Measurements from ENCODE around the gene MLST8. TPM values are rescaled to one million over a fixed set of nuclear protein-coding genes. Genes with fewer than 3 reads are reported as not detected.

Gene MLST8
- total and polyA plus RNA-seq, 2 donors (not counting 1 experiment from before 2014, with no cell fraction given): 36.1 to 112 TPM

DNA sequence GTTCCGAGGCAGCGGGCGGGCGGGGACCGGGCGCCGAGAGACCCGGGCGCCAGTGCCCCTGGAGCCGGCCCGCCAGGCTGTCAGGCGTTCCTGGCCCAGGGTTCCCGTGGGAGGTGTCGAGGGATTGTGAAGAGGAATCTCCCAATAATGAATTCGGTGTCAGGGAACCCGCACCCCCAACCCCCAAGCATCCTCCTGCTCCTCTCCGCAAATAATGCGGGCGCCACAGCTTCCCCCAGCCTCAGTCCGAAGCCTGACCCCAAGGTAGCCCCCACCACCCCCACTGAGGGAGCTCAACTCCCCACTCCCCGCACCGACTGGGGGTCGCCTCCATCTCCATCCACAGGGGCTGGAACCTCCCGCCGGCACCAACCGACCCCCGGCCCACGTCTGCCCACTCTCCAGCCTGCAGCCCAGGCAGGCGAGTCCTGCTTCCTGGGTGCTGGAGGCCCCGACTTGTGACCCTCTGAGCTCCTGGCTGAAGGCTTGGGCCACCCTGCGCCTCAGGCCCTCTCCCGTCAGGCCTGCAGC lies 8.2 kb upstream of the MLST8 start:
- Histone ChIP-seq H3K36me3 (replicated peaks in 1 of 2; ENCODE audit: control extremely low read depth in 1 of 2, control insufficient read depth in 1 of 2, extremely low read depth in 1 of 2, insufficient read depth in 2 of 2, low read length in 1 of 2) (no peaks in the 10 kb centered on the region), H3K27ac (ENCODE audit: low read length in 2 of 2) (no peak overlapping the region), H3K4me1 (ENCODE audit: control insufficient read depth in 2 of 2, insufficient read depth in 2 of 2, low read length in 2 of 2) (peaks cover 12 to 22% of the 10 kb centered on the region in 2 donors), H3K4me3 (ENCODE audit: control extremely low read depth in 1 of 5, extremely low read depth in 1 of 5, insufficient read depth in 1 of 5, low read depth in 2 of 5, low read length in 4 of 5) (no peak overlapping the region), H3K9ac (ENCODE audit: low read length) (no peak overlapping the region), H3K9me3 (ENCODE audit: control extremely low read depth in 1 of 3, control insufficient read depth in 2 of 3, insufficient read depth in 1 of 3, low read length in 2 of 3) (peaks cover 0 to 6% (median 0%) of the 10 kb centered on the region in 3 donors), H3K79me2 (ENCODE audit: control insufficient read depth, insufficient read depth, low read length) (no peaks in the 10 kb centered on the region), H4K20me1 (ENCODE audit: control insufficient read depth, insufficient read depth, low read length, poor library complexity, severe bottlenecking) (no peaks in the 10 kb centered on the region), H2AFZ (ENCODE audit: insufficient read depth, low read depth, low read length, poor library complexity, severe bottlenecking) (no peak overlapping the region), H3K27me3 (replicated peaks in 1 of 4; ENCODE audit: control extremely low read depth in 1 of 4, control insufficient read depth in 3 of 4, insufficient read depth in 4 of 4, low read length in 3 of 4) (peaks cover 0 to 50% (median 20%) of the 10 kb centered on the region in 4 experiments), H3K4me2 (replicated peaks; ENCODE audit: low read depth, low read length, poor library complexity, severe bottlenecking) (peak overlapping the region; percentile 69)
- WGBS (ENCODE audit: insufficient coverage): 32% methylated on average over 26 of the region's 32 CpGs
- Mint-ChIP-seq H3K27me3 (peaks cover 33% of the 10 kb centered on the region), H3K9me3 (ENCODE audit: insufficient read depth) (no peaks in the 10 kb centered on the region), H3K27ac (no peak overlapping the region), H3K4me3 (peak overlapping the region; percentile 67), H3K4me1 (peaks cover 10% of the 10 kb centered on the region)
- DNase-seq (no peak), ATAC-seq (ENCODE audit: low read depth) (no peak)
- TF ChIP-seq EZH2 (IDR thresholded peaks at IDR 0.05; ENCODE audit: borderline replicate concordance, insufficient read depth, low read depth, low read length, poor library complexity, severe bottlenecking): peak; percentile 75
- no peak for TF ChIP-seq CTCF (IDR thresholded peaks at IDR 0.05)
- ChIA-PET POLR2A (no interaction called here), CTCF (interaction anchor here (0.6 to 4.7 kb wide), 2 partner anchors 54 to 338 kb away, joined by 3 to 71 read pairs; partner anchors contain the start of gene ECI1)
- intact Hi-C loops (cut with micrococcal nuclease): loop anchor here (10.0 kb wide), 2 partner anchors 148 to 408 kb away; partner anchors contain the start of gene ABCA3

DNA sequence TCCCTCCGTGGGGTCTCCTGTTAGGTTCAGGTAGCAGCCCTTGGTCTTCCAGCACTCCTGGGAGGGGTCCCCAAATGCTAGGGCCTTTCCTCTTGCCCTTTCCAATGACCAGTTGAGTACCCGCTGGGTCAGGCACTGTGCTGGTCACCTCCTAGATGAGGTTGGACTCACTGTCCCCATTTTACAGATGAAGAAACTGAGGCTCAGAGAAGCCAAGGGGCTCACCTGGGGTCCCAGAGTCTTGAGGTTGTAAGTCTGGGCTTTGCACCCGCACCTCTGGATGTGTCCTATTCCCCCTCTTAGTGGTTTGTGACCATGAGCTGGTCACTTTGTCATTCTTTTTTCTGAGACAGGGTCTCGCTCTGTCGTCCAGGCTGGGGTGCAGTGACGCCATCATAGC lies 7.5 kb upstream of the MLST8 start:
- intact Hi-C loops (cut with micrococcal nuclease): loop anchor here (10.0 kb wide), 2 partner anchors 147 to 407 kb away; partner anchors contain the start of gene ABCA3
- Mint-ChIP-seq H3K27me3 (peaks cover 28% of the 10 kb centered on the region), H3K9me3 (ENCODE audit: insufficient read depth) (no peaks in the 10 kb centered on the region), H3K4me3 (peak overlapping the region; percentile 40), H3K4me1 (peaks cover 10% of the 10 kb centered on the region), H3K27ac (no peak overlapping the region)
- H3K4me1 ChIP-seq (ENCODE audit: control insufficient read depth in 2 of 2, insufficient read depth in 2 of 2, low read length in 2 of 2): peaks cover 12 to 22% of the 10 kb centered on the region in 2 donors
- ATAC-seq (ENCODE audit: low read depth) (no peak), DNase-seq (no peak)
- no peak overlapping the region for H3K4me2 ChIP-seq (replicated peaks; ENCODE audit: low read depth, low read length, poor library complexity, severe bottlenecking)
- no peak overlapping the region for H3K9ac ChIP-seq (ENCODE audit: low read length)
- H3K27me3 ChIP-seq (replicated peaks in 1 of 4; ENCODE audit: control extremely low read depth in 1 of 4, control insufficient read depth in 3 of 4, insufficient read depth in 4 of 4, low read length in 3 of 4): peaks cover 0 to 50% (median 20%) of the 10 kb centered on the region in 4 experiments
- TF ChIP-seq EZH2 (IDR thresholded peaks at IDR 0.05; ENCODE audit: borderline replicate concordance, insufficient read depth, low read depth, low read length, poor library complexity, severe bottlenecking): no peak
- TF ChIP-seq CTCF (IDR thresholded peaks at IDR 0.05): no peak
- H3K4me3 ChIP-seq (ENCODE audit: control extremely low read depth in 1 of 5, extremely low read depth in 1 of 5, insufficient read depth in 1 of 5, low read depth in 2 of 5, low read length in 4 of 5): no peak overlapping the region
- no peaks in the 10 kb centered on the region for H3K79me2 ChIP-seq (ENCODE audit: control insufficient read depth, insufficient read depth, low read length)
- no peak overlapping the region for H3K27ac ChIP-seq (ENCODE audit: low read length in 2 of 2)
- peaks cover 0 to 6% (median 0%) of the 10 kb centered on the region in 3 donors for H3K9me3 ChIP-seq (ENCODE audit: control extremely low read depth in 1 of 3, control insufficient read depth in 2 of 3, insufficient read depth in 1 of 3, low read length in 2 of 3)
- CTCF ChIA-PET: interaction anchor here (0.6 to 4.7 kb wide), 2 partner anchors 54 to 339 kb away, joined by 3 to 71 read pairs; partner anchors contain the start of gene ECI1
- H3K36me3 ChIP-seq (replicated peaks in 1 of 2; ENCODE audit: control extremely low read depth in 1 of 2, control insufficient read depth in 1 of 2, extremely low read depth in 1 of 2, insufficient read depth in 2 of 2, low read length in 1 of 2): no peaks in the 10 kb centered on the region
- H4K20me1 ChIP-seq (ENCODE audit: control insufficient read depth, insufficient read depth, low read length, poor library complexity, severe bottlenecking): no peaks in the 10 kb centered on the region
- 77% methylated on average over 5 of the region's 6 CpGs for WGBS (ENCODE audit: insufficient coverage)
- no peak overlapping the region for H2AFZ ChIP-seq (ENCODE audit: insufficient read depth, low read depth, low read length, poor library complexity, severe bottlenecking)
- POLR2A ChIA-PET: no interaction called here

All from B cell (primary cell).